IMR-90 (cell line): Measurements from ENCODE around the gene MS4A18. TPM values are rescaled to one million over a fixed set of nuclear protein-coding genes. Genes with fewer than 3 reads are reported as not detected.

Source experiments
- ATAC-seq: fragments of 200-7000 bp; cut with Tn5 transposase; 2 replicates; pipeline ENCODE4 v1.9.1; 2020; ENCODE audit warnings: low read depth, mild to moderate bottlenecking, moderate library complexity
- BruUV-seq: library from RNA; stranded (reverse); fragments of 400-500 nt; replicated peaks from 2 replicates; lab custom pipeline; 2021; lab: Mats Ljungman, UMichigan
- CTCF ChIA-PET: fragments of 300-600 bp; formaldehyde crosslinking; extraction: SDS; loops from one replicate; lab custom pipeline; 2021; ENCODE audit warnings: antibody characterized with exemption; lab: Yijun Ruan, JAX
- POLR2A ChIA-PET: fragments of 300-600 bp; sonication (Branson Sonifier 250); formaldehyde crosslinking; loops from one replicate; lab custom pipeline; 2022; ENCODE audit warnings: antibody characterized with exemption; ENCODE audit not compliant: unreplicated experiment; lab: Charles Lee
- DNase-seq: peaks from one replicate; pipeline ENCODE4 v3.0.0; 2013
- H2AFZ ChIP-seq: replicated peaks from 2 replicates; pipeline ENCODE3; 2013; ENCODE audit warnings: low read length, mild to moderate bottlenecking; ENCODE audit not compliant: poor library complexity
- H2AK5ac ChIP-seq: 2 replicates; pipeline ENCODE4 v1.6.1; 2013; ENCODE audit warnings: low read depth, low read length, inconsistent platforms
- H2AK9ac ChIP-seq: replicated peaks from 2 replicates; pipeline ENCODE3; 2013; ENCODE audit warnings: mild to moderate bottlenecking, low read depth, low read length, moderate library complexity; ENCODE audit not compliant: poor library complexity
- H2BK120ac ChIP-seq: 2 replicates; pipeline ENCODE4 v1.6.1; 2013; ENCODE audit warnings: low read depth, low read length, inconsistent platforms
- H2BK15ac ChIP-seq: 3 replicates; pipeline ENCODE4 v1.6.1; 2013; ENCODE audit warnings: low read depth, low read length, inconsistent platforms
- H2BK20ac ChIP-seq: 2 replicates; pipeline ENCODE4 v1.6.1; 2013; ENCODE audit warnings: low read depth, mild to moderate bottlenecking, inconsistent platforms, low read length, moderate library complexity
- H2BK5ac ChIP-seq: 2 replicates; pipeline ENCODE4 v1.6.1; 2013; ENCODE audit warnings: mild to moderate bottlenecking, low read depth, low read length, inconsistent platforms; ENCODE audit not compliant: poor library complexity, severe bottlenecking
- H3K14ac ChIP-seq: replicated peaks from 2 replicates; pipeline ENCODE4 v1.6.1; 2013; ENCODE audit warnings: low read depth, low read length, inconsistent platforms
- H3K18ac ChIP-seq: 2 replicates; pipeline ENCODE4 v1.6.1; 2013; ENCODE audit warnings: low read depth, low read length, control low read depth
- H3K23ac ChIP-seq: 2 replicates; pipeline ENCODE4 v1.6.1; 2013; ENCODE audit warnings: low read depth, low read length, inconsistent platforms
- H3K27ac ChIP-seq: 2 replicates; pipeline ENCODE4 v1.5.1; 2013; ENCODE audit warnings: mild to moderate bottlenecking, control low read depth, low read length; ENCODE audit not compliant: insufficient read depth
- H3K27me3 ChIP-seq: 2 replicates; pipeline ENCODE4 v1.6.1; 2013; ENCODE audit warnings: low read length; ENCODE audit not compliant: control insufficient read depth, insufficient read depth
- H3K36me3 ChIP-seq: 2 replicates; pipeline ENCODE4 v1.6.1; 2013; ENCODE audit warnings: low read length, mixed read lengths; ENCODE audit not compliant: control insufficient read depth, insufficient read depth
- H3K4ac ChIP-seq: 2 replicates; pipeline ENCODE4 v1.6.1; 2013; ENCODE audit warnings: low read depth, low read length, inconsistent platforms
- H3K4me1 ChIP-seq: 2 replicates; pipeline ENCODE4 v1.6.1; 2013; ENCODE audit warnings: low read length, mixed read lengths; ENCODE audit not compliant: control insufficient read depth, insufficient read depth
- H3K4me2 ChIP-seq: 2 replicates; pipeline ENCODE4 v1.6.1; 2013; ENCODE audit warnings: low read depth, mild to moderate bottlenecking, control low read depth, low read length, moderate library complexity
- H3K4me3 ChIP-seq: 2 replicates; pipeline ENCODE4 v1.5.1; 2013; ENCODE audit warnings: low read depth, mild to moderate bottlenecking, control low read depth, low read length, moderate library complexity; ENCODE audit not compliant: insufficient read depth
- H3K56ac ChIP-seq: 2 replicates; pipeline ENCODE4 v1.6.1; 2013; ENCODE audit warnings: low read length, inconsistent platforms; ENCODE audit not compliant: insufficient read depth; ENCODE audit errors: extremely low read depth
- H3K79me1 ChIP-seq, 2 experiments: 2 replicates each; pipeline ENCODE4 v1.6.1; 2013; ENCODE audit warnings: low read length in 2 of 2, inconsistent platforms in 1 of 2, low read depth in 1 of 2
- H3K9ac ChIP-seq: 2 replicates; pipeline ENCODE4 v1.6.1; 2013; ENCODE audit warnings: low read depth, low read length, control low read depth
- H3K9me1 ChIP-seq: 2 replicates; pipeline ENCODE4 v1.6.1; 2013; ENCODE audit warnings: low read length, inconsistent platforms; ENCODE audit not compliant: insufficient read depth
- H3K9me3 ChIP-seq: 2 replicates; pipeline ENCODE4 v1.6.1; 2013; ENCODE audit warnings: low read length; ENCODE audit not compliant: control insufficient read depth, insufficient read depth
- H4K20me1 ChIP-seq: 2 replicates; pipeline ENCODE4 v1.6.1; 2013; ENCODE audit warnings: low read length, inconsistent platforms; ENCODE audit not compliant: insufficient read depth
- H4K5ac ChIP-seq: 2 replicates; pipeline ENCODE4 v1.6.1; 2013; ENCODE audit warnings: mild to moderate bottlenecking, low read depth, low read length, control low read depth
- H4K8ac ChIP-seq, 2 experiments: 2 replicates each; pipeline ENCODE4 v1.6.1; 2013; ENCODE audit warnings: low read depth in 2 of 2, low read length in 2 of 2, control low read depth in 1 of 2, inconsistent platforms in 1 of 2
- H4K91ac ChIP-seq: 2 replicates; pipeline ENCODE4 v1.6.1; 2013; ENCODE audit warnings: low read depth, low read length, inconsistent platforms; ENCODE audit not compliant: insufficient read depth
- CEBPB ChIP-seq: IDR thresholded peaks from 2 replicates; pipeline ENCODE4 v1.6.1; 2012; ENCODE audit warnings: low read depth, low read length, improper control_type of control experiment
- FOS ChIP-seq: fragments of 150-350 bp; IDR thresholded peaks from 2 replicates; pipeline ENCODE4 v1.6.1; 2016; ENCODE audit warnings: low read depth, low read length
- MAFK ChIP-seq: IDR thresholded peaks from 2 replicates; pipeline ENCODE4 v1.6.1; 2012; ENCODE audit warnings: low read depth, low read length, improper control_type of control experiment
- NFE2L2 ChIP-seq: fragments of 150-350 bp; IDR thresholded peaks from 2 replicates; pipeline ENCODE4 v1.6.1; 2016; ENCODE audit warnings: low read depth, mild to moderate bottlenecking, low read length
- POLR2A ChIP-seq: IDR thresholded peaks from 2 replicates; pipeline ENCODE4 v1.6.1; 2012; ENCODE audit warnings: mild to moderate bottlenecking, low read depth, low read length
- RAD21 ChIP-seq: IDR thresholded peaks from 2 replicates; pipeline ENCODE4 v1.6.1; 2012; ENCODE audit warnings: low read length, improper control_type of control experiment
- RCOR1 ChIP-seq: IDR thresholded peaks from 2 replicates; pipeline ENCODE4 v1.6.1; 2012; ENCODE audit warnings: mild to moderate bottlenecking, low read length, improper control_type of control experiment; ENCODE audit not compliant: insufficient replicate concordance
- RFX5 ChIP-seq: IDR thresholded peaks from 2 replicates; pipeline ENCODE4 v1.8.0; 2012; ENCODE audit warnings: low read depth, mild to moderate bottlenecking, low read length, moderate library complexity
- SMC3 ChIP-seq: fragments of 150-350 bp; IDR thresholded peaks from 2 replicates; pipeline ENCODE4 v1.6.1; 2016; ENCODE audit warnings: low read depth, mild to moderate bottlenecking, antibody characterized with exemption, low read length, moderate library complexity
- WGBS, 2 experiments: methylation state at CpG; one replicate each; pipeline versions ENCODE4 v1.1.5 to v1.1.7; 2013; ENCODE audit warnings: missing lambda C conversion rate in 2 of 2; ENCODE audit not compliant: insufficient read length in 1 of 2; ENCODE audit errors: extremely low coverage in 2 of 2; 5-methylcytosine and 5-hydroxymethylcytosine counted together
- dilution Hi-C: fragments of 300-500 bp; cut with HindIII; formaldehyde crosslinking; loops from one replicate; pipeline ENCODE4 v1.14.3; 2018; ENCODE audit warnings: low sequenced_read_pairs; ENCODE audit not compliant: unreplicated experiment
- in situ Hi-C: fragments of 300-500 bp; cut with MboI; formaldehyde crosslinking; loops from 3 replicates; pipeline ENCODE4 v1.14.3; 2019; ENCODE audit warnings: low sequenced_read_pairs, inconsistent platforms, mixed read lengths
- intact Hi-C: fragments of 100-400 bp; cut with micrococcal nuclease; formaldehyde crosslinking; loops from 2 replicates; pipeline ENCODE4 v1.10.0; 2022
- polyA plus RNA-seq, 3 experiments: library from polyadenylated mRNA; depleted of rRNA; stranded (reverse); fragments of >200 nt; gene quantifications; 2 replicates each; pipeline ENCODE4 v1.2.3, GENCODE V29; 2012; ENCODE audit warnings: low replicate concordance in 1 of 3
- total RNA-seq: library from RNA; depleted of rRNA; stranded (reverse); fragments of >200 nt; gene quantifications from 2 replicates; pipeline ENCODE4 v1.2.3, GENCODE V29; 2012
- TF ChIP-seq, protein P1 (sequence below): conservative IDR thresholded peaks from 2 replicates; pipeline ENCODE4 v1.5.1; 2012; ENCODE audit warnings: mild to moderate bottlenecking, low read depth, low read length, improper control_type of control experiment
- TF ChIP-seq, protein P2 (sequence below): fragments of 150-350 bp; IDR thresholded peaks from 2 replicates; pipeline ENCODE4 v1.6.1; 2016; ENCODE audit warnings: low read depth, mild to moderate bottlenecking, low read length, moderate library complexity, borderline replicate concordance

MS4A18 gene
- total and polyA plus RNA-seq, 2 of the 4 experiments (the other 2 are of a cell fraction) = not detected

- H2AK9ac ChIP-seq = no peak overlapping the region
- no peak for TF ChIP-seq NFE2L2
- no peak for TF ChIP-seq SMC3
- no peak for TF ChIP-seq POLR2A
- no peak for TF ChIP-seq RFX5
- TF ChIP-seq RCOR1 = no peak
- TF ChIP-seq FOS = no peak
- no peak for TF ChIP-seq MAFK
- TF ChIP-seq, protein P1, sequence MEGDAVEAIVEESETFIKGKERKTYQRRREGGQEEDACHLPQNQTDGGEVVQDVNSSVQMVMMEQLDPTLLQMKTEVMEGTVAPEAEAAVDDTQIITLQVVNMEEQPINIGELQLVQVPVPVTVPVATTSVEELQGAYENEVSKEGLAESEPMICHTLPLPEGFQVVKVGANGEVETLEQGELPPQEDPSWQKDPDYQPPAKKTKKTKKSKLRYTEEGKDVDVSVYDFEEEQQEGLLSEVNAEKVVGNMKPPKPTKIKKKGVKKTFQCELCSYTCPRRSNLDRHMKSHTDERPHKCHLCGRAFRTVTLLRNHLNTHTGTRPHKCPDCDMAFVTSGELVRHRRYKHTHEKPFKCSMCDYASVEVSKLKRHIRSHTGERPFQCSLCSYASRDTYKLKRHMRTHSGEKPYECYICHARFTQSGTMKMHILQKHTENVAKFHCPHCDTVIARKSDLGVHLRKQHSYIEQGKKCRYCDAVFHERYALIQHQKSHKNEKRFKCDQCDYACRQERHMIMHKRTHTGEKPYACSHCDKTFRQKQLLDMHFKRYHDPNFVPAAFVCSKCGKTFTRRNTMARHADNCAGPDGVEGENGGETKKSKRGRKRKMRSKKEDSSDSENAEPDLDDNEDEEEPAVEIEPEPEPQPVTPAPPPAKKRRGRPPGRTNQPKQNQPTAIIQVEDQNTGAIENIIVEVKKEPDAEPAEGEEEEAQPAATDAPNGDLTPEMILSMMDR = no peak
- no peak for TF ChIP-seq RAD21
- TF ChIP-seq, protein P2, sequence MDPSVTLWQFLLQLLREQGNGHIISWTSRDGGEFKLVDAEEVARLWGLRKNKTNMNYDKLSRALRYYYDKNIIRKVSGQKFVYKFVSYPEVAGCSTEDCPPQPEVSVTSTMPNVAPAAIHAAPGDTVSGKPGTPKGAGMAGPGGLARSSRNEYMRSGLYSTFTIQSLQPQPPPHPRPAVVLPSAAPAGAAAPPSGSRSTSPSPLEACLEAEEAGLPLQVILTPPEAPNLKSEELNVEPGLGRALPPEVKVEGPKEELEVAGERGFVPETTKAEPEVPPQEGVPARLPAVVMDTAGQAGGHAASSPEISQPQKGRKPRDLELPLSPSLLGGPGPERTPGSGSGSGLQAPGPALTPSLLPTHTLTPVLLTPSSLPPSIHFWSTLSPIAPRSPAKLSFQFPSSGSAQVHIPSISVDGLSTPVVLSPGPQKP = no peak
- TF ChIP-seq CEBPB = no peak
- H2BK5ac ChIP-seq = no peak overlapping the region
- no peak overlapping the region for H3K23ac ChIP-seq
- H3K4ac ChIP-seq = no peak overlapping the region
- H3K27me3 ChIP-seq = no peaks in the 10 kb centered on the region
- H3K27ac ChIP-seq = no peak overlapping the region
- H4K8ac ChIP-seq = no peak overlapping the region
- POLR2A ChIA-PET = no interaction called here
- no peaks in the 10 kb centered on the region for H3K36me3 ChIP-seq
- no peak overlapping the region for H2AK5ac ChIP-seq
- intact Hi-C loops (no loop called here), in situ Hi-C loops (no loop called here), dilution Hi-C loops (no loop called here)
- H3K9me3 ChIP-seq = no peaks in the 10 kb centered on the region; the same call in 1 of the 2 replicates
- H3K56ac ChIP-seq = no peak overlapping the region
- no peaks in the 10 kb centered on the region for H4K20me1 ChIP-seq
- H3K4me2 ChIP-seq = no peak overlapping the region
- no peak overlapping the region for H3K18ac ChIP-seq
- BruUV-seq = no TSS peak
- ATAC-seq (no peak), DNase-seq (no peak)
- H3K4me1 ChIP-seq = no peaks in the 10 kb centered on the region
- WGBS, 2 experiments = 0% methylated on average over 1 of the region's 5 CpGs; no CpG with 5 or more reads in 1 of the 2 experiments
- H3K9me1 ChIP-seq = no peaks in the 10 kb centered on the region
- H3K4me3 ChIP-seq = no peak overlapping the region
- CTCF ChIA-PET = no interaction called here
- no peak overlapping the region for H2AFZ ChIP-seq
- H3K14ac ChIP-seq = no peak overlapping the region
- H2BK120ac ChIP-seq = no peak overlapping the region
- no peak overlapping the region for H2BK20ac ChIP-seq
- no peak overlapping the region for H4K91ac ChIP-seq
- no peak overlapping the region for H3K9ac ChIP-seq
- H4K5ac ChIP-seq = no peak overlapping the region
- no peak overlapping the region for H2BK15ac ChIP-seq
- H3K79me1 ChIP-seq = no peaks in the 10 kb centered on the region
Observed at GRCh38 chr11:60691661-60692060, 32.9 kb upstream of the MS4A18 start.
